Activated CD8-positive, alpha-beta memory T cell treated with anti-CD3 and anti-CD28 coated beads, Interleukin-2, amount 10 ng/mL, durations not matched to agents 7 days and 5 days (primary cell): Measurements from ENCODE around the gene KCNN4. TPM values are rescaled to one million over a fixed set of nuclear protein-coding genes. Genes with fewer than 3 reads are reported as not detected.

Experiments
- ATAC-seq: fragments of 150-1000 bp; cut with Tn5 transposase; one replicate; pipeline ENCODE4 v1.10.0; 2021; ENCODE audit warnings: moderate library complexity
- CTCF ChIA-PET: fragments of 350-600 bp; sonication (Branson Sonifier 250); formaldehyde crosslinking; loops from one replicate; lab custom pipeline; 2021; ENCODE audit warnings: antibody characterized with exemption; lab: Charles Lee
- DNase-seq: peaks from one replicate; pipeline ENCODE4 v3.0.0-alpha.2; 2020
- H3K27ac Mint-ChIP-seq: one replicate; pipeline ENCODE4 v1.8.0; 2021; ENCODE audit warnings: mild to moderate bottlenecking, mixed read lengths
- H3K27me3 Mint-ChIP-seq: one replicate; pipeline ENCODE4 v1.8.0; 2021; ENCODE audit warnings: mixed read lengths
- H3K36me3 Mint-ChIP-seq: one replicate; pipeline ENCODE4 v1.8.0; 2021; ENCODE audit warnings: mild to moderate bottlenecking, mixed read lengths
- H3K4me1 Mint-ChIP-seq: one replicate; pipeline ENCODE4 v1.8.0; 2021; ENCODE audit warnings: mixed read lengths
- H3K4me3 Mint-ChIP-seq: one replicate; pipeline ENCODE4 v1.8.0; 2021; ENCODE audit warnings: mild to moderate bottlenecking, moderate library complexity, mixed read lengths
- H3K9me3 Mint-ChIP-seq: one replicate; pipeline ENCODE4 v1.8.0; 2022; ENCODE audit warnings: low read depth, mixed read lengths
- total RNA-seq, 2 experiments: library from RNA; stranded (reverse); gene quantifications; one replicate each; pipeline ENCODE4 v1.2.3, GENCODE V29; 2021

KCNN4 gene
- total RNA-seq, 2 experiments from 2014 or later, result 43.9 to 53.0 TPM

- H3K4me3 Mint-ChIP-seq, result no peak overlapping the region
- ATAC-seq, result no peak
- H3K9me3 Mint-ChIP-seq, result no peaks in the 10 kb centered on the region
- H3K27me3 Mint-ChIP-seq, result no peaks in the 10 kb centered on the region
- H3K27ac Mint-ChIP-seq, result no peak overlapping the region
- no peak for DNase-seq
- CTCF ChIA-PET, result no interaction called here
- peaks cover 4% of the 10 kb centered on the region for H3K4me1 Mint-ChIP-seq
- peaks cover 21% of the 10 kb centered on the region for H3K36me3 Mint-ChIP-seq
Measured at GRCh38 chr19:43726736-43727592, 53.8 kb downstream of the KCNN4 start.

GRCh38 chr19:43725468-43725867, 55.3 kb downstream of the KCNN4 start:
- Mint-ChIP-seq H3K4me3 (no peak overlapping the region), H3K27me3 (peaks cover 3% of the 10 kb centered on the region), H3K9me3 (no peaks in the 10 kb centered on the region), H3K36me3 (peaks cover 19% of the 10 kb centered on the region), H3K4me1 (peaks cover 4% of the 10 kb centered on the region), H3K27ac (no peak overlapping the region)
- ATAC-seq, result no peak
- no peak for DNase-seq
- CTCF ChIA-PET, result interaction anchor here (0.7 to 1.4 kb wide), 3 partner anchors 12 to 1771 kb away, joined by 3 to 4 read pairs (median 4); no protein-coding TSS in a partner anchor

- CTCF ChIA-PET, result interaction anchor here (1.4 kb wide), 1 partner anchor 85 kb away, joined by 4 read pairs; no protein-coding TSS in a partner anchor
- Mint-ChIP-seq H3K27ac (no peak overlapping the region), H3K4me3 (no peak overlapping the region), H3K36me3 (peaks cover 15% of the 10 kb centered on the region), H3K27me3 (peaks cover 3% of the 10 kb centered on the region), H3K4me1 (peaks cover 4% of the 10 kb centered on the region), H3K9me3 (no peaks in the 10 kb centered on the region)
- ATAC-seq (no peak), DNase-seq (no peak)
Measured at GRCh38 chr19:43724896-43725295, 55.9 kb downstream of the KCNN4 start.

GRCh38 chr19:43723588-43723987, 57.2 kb downstream of the KCNN4 start:
- DNase-seq (no peak), ATAC-seq (no peak)
- Mint-ChIP-seq H3K36me3 (peaks cover 5% of the 10 kb centered on the region), H3K27ac (no peak overlapping the region), H3K4me3 (no peak overlapping the region), H3K27me3 (peaks cover 3% of the 10 kb centered on the region), H3K9me3 (no peaks in the 10 kb centered on the region), H3K4me1 (peaks cover 4% of the 10 kb centered on the region)
- CTCF ChIA-PET, result no interaction called here

GRCh38 chr19:43721469-43722048, 59.2 kb downstream of the KCNN4 start:
- no peaks in the 10 kb centered on the region for H3K9me3 Mint-ChIP-seq
- H3K4me3 Mint-ChIP-seq, result no peak overlapping the region
- no peak overlapping the region for H3K27ac Mint-ChIP-seq
- peaks cover 3% of the 10 kb centered on the region for H3K27me3 Mint-ChIP-seq
- ATAC-seq (no peak), DNase-seq (no peak)
- H3K4me1 Mint-ChIP-seq, result peaks cover 4% of the 10 kb centered on the region
- CTCF ChIA-PET, result interaction anchor here (0.6 to 2.5 kb wide), 4 partner anchors 23 to 1507 kb away, joined by 3 to 8 read pairs (median 4); no protein-coding TSS in a partner anchor
- H3K36me3 Mint-ChIP-seq, result no peaks in the 10 kb centered on the region

GRCh38 chr19:43720936-43721335, 59.8 kb downstream of the KCNN4 start:
- Mint-ChIP-seq H3K4me1 (peaks cover 4% of the 10 kb centered on the region), H3K4me3 (no peak overlapping the region), H3K9me3 (no peaks in the 10 kb centered on the region), H3K27me3 (peaks cover 3% of the 10 kb centered on the region), H3K27ac (no peak overlapping the region), H3K36me3 (no peaks in the 10 kb centered on the region)
- CTCF ChIA-PET, result interaction anchor here (1.1 to 2.5 kb wide), 3 partner anchors 24 to 201 kb away, joined by 3 to 8 read pairs (median 4); no protein-coding TSS in a partner anchor
- ATAC-seq (no peak), DNase-seq (no peak)

GRCh38 chr19:43719918-43720317, 60.9 kb downstream of the KCNN4 start:
- H3K27me3 Mint-ChIP-seq, result peaks cover 3% of the 10 kb centered on the region
- H3K27ac Mint-ChIP-seq, result no peak overlapping the region
- no peaks in the 10 kb centered on the region for H3K9me3 Mint-ChIP-seq
- ATAC-seq (no peak), DNase-seq (no peak)
- CTCF ChIA-PET, result no interaction called here
- H3K36me3 Mint-ChIP-seq, result no peaks in the 10 kb centered on the region
- no peaks in the 10 kb centered on the region for H3K4me1 Mint-ChIP-seq
- H3K4me3 Mint-ChIP-seq, result no peak overlapping the region

- no peaks in the 10 kb centered on the region for H3K4me1 Mint-ChIP-seq
- peaks cover 3% of the 10 kb centered on the region for H3K27me3 Mint-ChIP-seq
- no peak for DNase-seq
- no peaks in the 10 kb centered on the region for H3K9me3 Mint-ChIP-seq
- no peak overlapping the region for H3K4me3 Mint-ChIP-seq
- CTCF ChIA-PET, result no interaction called here
- H3K27ac Mint-ChIP-seq, result no peak overlapping the region
- H3K36me3 Mint-ChIP-seq, result no peaks in the 10 kb centered on the region
- no peak for ATAC-seq
Measured at GRCh38 chr19:43719378-43719868, 61.4 kb downstream of the KCNN4 start.

- Mint-ChIP-seq H3K4me3 (no peak overlapping the region), H3K27me3 (peaks cover 3% of the 10 kb centered on the region), H3K36me3 (no peaks in the 10 kb centered on the region), H3K27ac (no peak overlapping the region), H3K9me3 (no peaks in the 10 kb centered on the region), H3K4me1 (no peaks in the 10 kb centered on the region)
- ATAC-seq (no peak), DNase-seq (no peak)
- CTCF ChIA-PET, result no interaction called here
Measured at GRCh38 chr19:43718627-43719377, 62.0 kb downstream of the KCNN4 start.

Other genes with a start within 250 kb of the KCNN4 start
- gene ZNF575, start 247.8 kb downstream of the KCNN4 start, total RNA-seq, result 1 to 10 TPM; 2.9 to 3.7 TPM
- gene XRCC1, start 205.4 kb downstream of the KCNN4 start, total RNA-seq, result 10 to 100 TPM; 47.7 to 50.6 TPM
- gene PINLYP, start 205.2 kb downstream of the KCNN4 start, total RNA-seq, result 10 to 100 TPM; 16.8 to 19.7 TPM
- 10 to 100 TPM; 12.9 to 23.0 TPM for gene IRGQ, start 184.8 kb downstream of the KCNN4 start, total RNA-seq
- 10 to 100 TPM; 18.6 to 21.3 TPM for gene ZNF576, start 184.4 kb downstream of the KCNN4 start, total RNA-seq
- gene SRRM5, start 168.9 kb downstream of the KCNN4 start, total RNA-seq, result under 1 TPM; 0.37 to 0.79 TPM
- gene ZNF428, start 161.3 kb downstream of the KCNN4 start, total RNA-seq, result 10 to 100 TPM; 23.0 to 23.2 TPM
- under 1 TPM; 0.09 to 0.12 TPM for gene CADM4, start 141.1 kb downstream of the KCNN4 start, total RNA-seq
- 10 to 100 TPM; 10.3 to 10.4 TPM for gene PLAUR, start 110.8 kb downstream of the KCNN4 start, total RNA-seq
- gene IRGC, start 64.9 kb downstream of the KCNN4 start, total RNA-seq, result not detected
- gene SMG9, start 26.0 kb downstream of the KCNN4 start, total RNA-seq, result 10 to 100 TPM; 62.3 to 74.7 TPM
- under 1 TPM; 0.40 to 0.58 TPM for gene LYPD5, start 21.5 kb upstream of the KCNN4 start, total RNA-seq
- 1 to 10 TPM; 5.2 to 6.5 TPM for gene ZNF283, start 46.3 kb upstream of the KCNN4 start, total RNA-seq
- gene ZNF404, start 103.0 kb upstream of the KCNN4 start, total RNA-seq, result 1 to 10 TPM in 1 of 2 experiments, under 1 TPM in 1; 0.89 to 1.7 TPM
- gene ZNF45, start 154.3 kb upstream of the KCNN4 start, total RNA-seq, result 10 to 100 TPM; 17.1 to 17.9 TPM
- 1 to 10 TPM; 2.1 to 2.5 TPM for gene ZNF221, start 170.3 kb upstream of the KCNN4 start, total RNA-seq
- gene ZNF155, start 203.2 kb upstream of the KCNN4 start, total RNA-seq, result 1 to 10 TPM; 7.1 to 7.3 TPM
- 1 to 10 TPM; 4.8 to 5.1 TPM for gene ZNF230, start 222.0 kb upstream of the KCNN4 start, total RNA-seq
- 1 to 10 TPM; 2.3 to 3.0 TPM for gene ZNF222, start 244.4 kb upstream of the KCNN4 start, total RNA-seq